ENCODE data around the gene MT1M. TPM values are rescaled to one million over a fixed set of nuclear protein-coding genes. Genes with fewer than 3 reads are reported as not detected.

MT1M gene
- total and polyA plus RNA-seq, 2 experiments from 2014 or later: 1.1 to 4.7 TPM

GRCh38 chr16:56584276-56584675 lies 48.2 kb upstream of the MT1M start (continued):
- TF ChIP-seq REST (IDR thresholded peaks at IDR 0.05; ENCODE audit: unreplicated experiment) (no peak), CREB1 (CRISPR knock-in tag; IDR thresholded peaks at IDR 0.05; ENCODE audit: low read depth) (no peak), CTCF (conservative IDR thresholded peaks at IDR 0.05; ENCODE audit: low read depth in 2 of 2) (no peak), EZH2 (IDR thresholded peaks at IDR 0.05; ENCODE audit: low read depth, unreplicated experiment) (no peak), ETS1 (IDR thresholded peaks at IDR 0.05) (no peak), JUNB (IDR thresholded peaks at IDR 0.05; ENCODE audit: unreplicated experiment) (no peak)

- H3K4me3 ChIP-seq: peak overlapping the region; percentile 71
- ATAC-seq (peak; percentile 13; the same call in 2 of the 3 replicates), DNase-seq (ENCODE audit: low spot score) (no peak)
- H3K9me3 Mint-ChIP-seq: no peaks in the 10 kb centered on the region
- H3K27ac Mint-ChIP-seq: no peak overlapping the region
- H3K27me3 ChIP-seq (ENCODE audit: insufficient read depth): peaks cover 71% of the 10 kb centered on the region
- peak overlapping the region; percentile 74 for H3K4me3 Mint-ChIP-seq
- peak overlapping the region; percentile 96 for H3K4me2 ChIP-seq
- no peaks in the 10 kb centered on the region for H3K79me2 ChIP-seq (replicated peaks; ENCODE audit: insufficient read depth)
- H3F3A ChIP-seq (replicated peaks; ENCODE audit: low read depth): no peaks in the 10 kb centered on the region
- peaks cover 58% of the 10 kb centered on the region for H3K27me3 Mint-ChIP-seq (ENCODE audit: insufficient read depth, low read depth, poor library complexity)
- peaks cover 10% of the 10 kb centered on the region for H3K4me1 Mint-ChIP-seq
- H2AFZ ChIP-seq: no peak overlapping the region
- no peaks in the 10 kb centered on the region for H4K20me1 ChIP-seq (replicated peaks; ENCODE audit: insufficient read depth)
- H3K9me2 ChIP-seq (ENCODE audit: insufficient read depth): no peaks in the 10 kb centered on the region
- no peaks in the 10 kb centered on the region for H3K36me3 ChIP-seq (ENCODE audit: insufficient read depth)
- no peaks in the 10 kb centered on the region for H3K4me1 ChIP-seq (ENCODE audit: insufficient read depth)
- no peak overlapping the region for H3K27ac ChIP-seq (ENCODE audit: low read depth)
- no peaks in the 10 kb centered on the region for H3K36me3 Mint-ChIP-seq (ENCODE audit: low read depth)
- no peak for TF ChIP-seq CTCF (conservative IDR thresholded peaks at IDR 0.05; ENCODE audit: low read depth in 2 of 2)
- TF ChIP-seq ETS1 (IDR thresholded peaks at IDR 0.05): no peak
- TF ChIP-seq ZNF462 (CRISPR knock-in tag; IDR thresholded peaks at IDR 0.05): no peak
- no peak for TF ChIP-seq EZH2phosphoT487 (IDR thresholded peaks at IDR 0.05; ENCODE audit: unreplicated experiment)
These were observed 43.7 kb upstream of the MT1M start for GRCh38 chr16:56588781-56589140.

All from GM23338 (cell line).